Fibroblast of skin of left quadriceps (primary cell): ENCODE data around the gene HS6ST2.

ENCODE experiments used
- DNase-seq, 2 experiments: peaks; one replicate each; pipeline ENCODE4 v3.0.0-alpha.2; 2013; ENCODE audit warnings: low read depth in 2 of 2

HS6ST2 gene

GRCh38 chrX:132615391-132616131 is 342.9 kb downstream of the HS6ST2 start:
- no peak for DNase-seq

GRCh38 chrX:132614297-132614696 is 344.1 kb downstream of the HS6ST2 start:
- no peak for DNase-seq

- DNase-seq: no peak
These were observed 344.6 kb downstream of the HS6ST2 start for GRCh38 chrX:132613801-132614200.

- no peak for DNase-seq
These were observed 345.4 kb downstream of the HS6ST2 start for GRCh38 chrX:132612821-132613564.

- DNase-seq: no peak
These were observed 347.9 kb downstream of the HS6ST2 start for GRCh38 chrX:132610536-132610935.

- DNase-seq: no peak
These were observed 349.0 kb downstream of the HS6ST2 start for GRCh38 chrX:132609362-132609848.

- no peak for DNase-seq
These were observed 354.6 kb downstream of the HS6ST2 start for GRCh38 chrX:132603700-132604286.

- DNase-seq: no peak
These were observed 355.7 kb downstream of the HS6ST2 start for GRCh38 chrX:132602701-132603100.

- no peak for DNase-seq
These were observed 363.4 kb downstream of the HS6ST2 start for GRCh38 chrX:132594999-132595398.

GRCh38 chrX:132594129-132594528 is 364.3 kb downstream of the HS6ST2 start:
- no peak for DNase-seq

- no peak for DNase-seq
These were observed 365.5 kb downstream of the HS6ST2 start for GRCh38 chrX:132592880-132593279.

- no peak for DNase-seq
These were observed 366.6 kb downstream of the HS6ST2 start for GRCh38 chrX:132591719-132592275.

- DNase-seq: no peak
These were observed 367.9 kb downstream of the HS6ST2 start for GRCh38 chrX:132590350-132591026.

GRCh38 chrX:132584936-132585335 is 373.5 kb downstream of the HS6ST2 start:
- no peak for DNase-seq

GRCh38 chrX:132576939-132577338 is 381.5 kb downstream of the HS6ST2 start:
- DNase-seq: no peak
